Loucy (cell line): ENCODE data around the gene TBC1D20.
"Not testable (repeated sequence)": the region's sequence is repeated elsewhere in the genome, so short reads cannot be mapped to it uniquely, and the experiment has no call there.

Source experiments
- CTCF ChIP-seq: fragments of 200-600 bp; sonication (generic); conservative IDR thresholded peaks from 2 replicates; pipeline ENCODE4 v1.5.1; 2014; ENCODE audit warnings: mild to moderate bottlenecking, antibody characterized with exemption, low read length
- EZH2phosphoT487 ChIP-seq: fragments of 200-600 bp; IDR thresholded peaks from 2 replicates; pipeline ENCODE4 v1.6.1; 2018; ENCODE audit warnings: antibody characterized with exemption, mild to moderate bottlenecking, moderate library complexity, borderline replicate concordance

GRCh38 chr20:393296-393695 lies 69.0 kb downstream of the TBC1D20 start:
- TF ChIP-seq CTCF, EZH2phosphoT487: not testable (repeated sequence)
